HepG2 (cell line): Measurements from ENCODE around the gene SDHAF1. TPM values are rescaled to one million over a fixed set of nuclear protein-coding genes. Genes with fewer than 3 reads are reported as not detected.

Source experiments
- HNF4G ChIP-seq, 2 experiments: sonication (generic) in 1 of 2; formaldehyde crosslinking in 1 of 2; IDR thresholded peaks; 2 replicates each; pipeline versions ENCODE4 v1.4.0 to v1.6.1; 2011 to 2020; ENCODE audit warnings: borderline replicate concordance in 2 of 2, low read depth in 2 of 2, mild to moderate bottlenecking in 2 of 2, low read length in 1 of 2, missing genetic modification reagents in 1 of 2, moderate library complexity in 1 of 2
- ISL2 ChIP-seq: sonication (generic); formaldehyde crosslinking; IDR thresholded peaks from 2 replicates; pipeline ENCODE4 v1.5.0; 2020; ENCODE audit warnings: missing genetic modification reagents
- PAWR ChIP-seq: sonication (generic); formaldehyde crosslinking; IDR thresholded peaks from 2 replicates; pipeline ENCODE4 v1.4.0; 2020; ENCODE audit warnings: missing genetic modification reagents, mild to moderate bottlenecking, borderline replicate concordance
- POLR2A ChIP-seq, 2 experiments: IDR thresholded peaks; 2 replicates each; pipeline ENCODE4 v1.6.1; 2011; ENCODE audit warnings: low read depth in 2 of 2, low read length in 2 of 2, mild to moderate bottlenecking in 1 of 2, moderate library complexity in 1 of 2; ENCODE audit not compliant: insufficient read depth in 1 of 2
- POLR2AphosphoS2 ChIP-seq: IDR thresholded peaks from 2 replicates; pipeline ENCODE4 v1.6.1; 2011; ENCODE audit warnings: low read depth, low read length, improper control_type of control experiment
- SCMH1 ChIP-seq: sonication (generic); formaldehyde crosslinking; IDR thresholded peaks from 2 replicates; pipeline ENCODE4 v1.9.0; 2021; ENCODE audit warnings: missing genetic modification reagents, mild to moderate bottlenecking, borderline replicate concordance
- SMAD1 ChIP-seq: sonication (generic); formaldehyde crosslinking; IDR thresholded peaks from 2 replicates; pipeline ENCODE4 v1.4.0; 2020; ENCODE audit warnings: missing genetic modification reagents, low read depth, mild to moderate bottlenecking, borderline replicate concordance
- TBX2 ChIP-seq: sonication (generic); formaldehyde crosslinking; IDR thresholded peaks from 2 replicates; pipeline ENCODE4 v1.5.0; 2020; ENCODE audit warnings: missing genetic modification reagents, mild to moderate bottlenecking, borderline replicate concordance
- ZNF205 ChIP-seq: IDR thresholded peaks from 2 replicates; pipeline ENCODE4 v1.6.1; 2018; ENCODE audit warnings: missing biosample characterization, missing genetic modification reagents
- ZNF296 ChIP-seq: sonication (generic); formaldehyde crosslinking; conservative IDR thresholded peaks from 2 replicates; pipeline ENCODE4 v1.5.0; 2020; ENCODE audit warnings: mild to moderate bottlenecking, missing genetic modification reagents
- ZNF362 ChIP-seq: sonication (generic); formaldehyde crosslinking; IDR thresholded peaks from 2 replicates; pipeline ENCODE4 v1.4.0; 2020; ENCODE audit warnings: missing genetic modification reagents, mild to moderate bottlenecking, borderline replicate concordance
- ZNF512 ChIP-seq: sonication (generic); formaldehyde crosslinking; IDR thresholded peaks from 2 replicates; pipeline ENCODE4 v1.4.0; 2020; ENCODE audit warnings: mild to moderate bottlenecking, missing genetic modification reagents
- ZNF704 ChIP-seq: sonication (generic); formaldehyde crosslinking; IDR thresholded peaks from 2 replicates; pipeline ENCODE4 v1.8.1; 2023; ENCODE audit warnings: mild to moderate bottlenecking, inconsistent platforms, moderate library complexity, missing genetic modification reagents, borderline replicate concordance
- ZNF775 ChIP-seq: sonication (generic); formaldehyde crosslinking; IDR thresholded peaks from 2 replicates; pipeline ENCODE4 v1.4.0; 2020; ENCODE audit warnings: missing genetic modification reagents, mild to moderate bottlenecking, moderate library complexity, borderline replicate concordance
- ZNF839 ChIP-seq: sonication (generic); formaldehyde crosslinking; IDR thresholded peaks from 2 replicates; pipeline ENCODE4 v1.4.0; 2020; ENCODE audit warnings: missing genetic modification reagents, mild to moderate bottlenecking, borderline replicate concordance
- ZNF891 ChIP-seq: sonication (generic); formaldehyde crosslinking; IDR thresholded peaks from 2 replicates; pipeline ENCODE4 v1.5.0; 2020; ENCODE audit warnings: mild to moderate bottlenecking, missing genetic modification reagents
- ZZZ3 ChIP-seq: sonication (generic); formaldehyde crosslinking; IDR thresholded peaks from 2 replicates; pipeline ENCODE4 v1.4.0; 2020; ENCODE audit warnings: missing genetic modification reagents, mild to moderate bottlenecking, borderline replicate concordance
- polyA plus RNA-seq, 8 experiments: library from polyadenylated mRNA; depleted of rRNA in 3 of 8; stranded (reverse) in 7 of 8; unstranded in 1 of 8; fragments of >200 nt; fragmentation: Illumina TruSeq in 4 of 8; extraction: Trizol in 4 of 8; gene quantifications; 2 replicates each; pipeline versions ENCODE4 v1.2.1 to v1.2.3, GENCODE V29; 2011 to 2016; ENCODE audit warnings: low read depth in 4 of 8, missing spikeins in 1 of 8, mixed read lengths in 1 of 8; ENCODE audit not compliant: insufficient read depth in 1 of 8
- total RNA-seq, 5 experiments: library from RNA; depleted of rRNA; stranded (reverse); fragments of >200 nt; fragmentation: Illumina TruSeq; extraction: Trizol; gene quantifications; 2 replicates each; pipeline ENCODE4 v1.2.3, GENCODE V29; 2016; ENCODE audit warnings: low read depth in 1 of 5
- TF ChIP-seq, protein P1 (sequence below): sonication (generic); formaldehyde crosslinking; IDR thresholded peaks from 2 replicates; pipeline ENCODE4 v1.9.0; 2021; ENCODE audit warnings: missing genetic modification reagents, borderline replicate concordance
- TF ChIP-seq, protein P2 (sequence below): IDR thresholded peaks from 2 replicates; pipeline ENCODE4 v1.6.1; 2016

The SDHAF1 gene
- total and polyA plus RNA-seq, 2 of the 13 experiments (the other 11 are each of a cell fraction or from before 2014, with no cell fraction given), result 17.8 to 22.8 TPM

GRCh38 chr19:36008336-36008978 is 13.5 kb downstream of the SDHAF1 start, which contains the start of gene SYNE4 (continued):
- TF ChIP-seq, protein P1, sequence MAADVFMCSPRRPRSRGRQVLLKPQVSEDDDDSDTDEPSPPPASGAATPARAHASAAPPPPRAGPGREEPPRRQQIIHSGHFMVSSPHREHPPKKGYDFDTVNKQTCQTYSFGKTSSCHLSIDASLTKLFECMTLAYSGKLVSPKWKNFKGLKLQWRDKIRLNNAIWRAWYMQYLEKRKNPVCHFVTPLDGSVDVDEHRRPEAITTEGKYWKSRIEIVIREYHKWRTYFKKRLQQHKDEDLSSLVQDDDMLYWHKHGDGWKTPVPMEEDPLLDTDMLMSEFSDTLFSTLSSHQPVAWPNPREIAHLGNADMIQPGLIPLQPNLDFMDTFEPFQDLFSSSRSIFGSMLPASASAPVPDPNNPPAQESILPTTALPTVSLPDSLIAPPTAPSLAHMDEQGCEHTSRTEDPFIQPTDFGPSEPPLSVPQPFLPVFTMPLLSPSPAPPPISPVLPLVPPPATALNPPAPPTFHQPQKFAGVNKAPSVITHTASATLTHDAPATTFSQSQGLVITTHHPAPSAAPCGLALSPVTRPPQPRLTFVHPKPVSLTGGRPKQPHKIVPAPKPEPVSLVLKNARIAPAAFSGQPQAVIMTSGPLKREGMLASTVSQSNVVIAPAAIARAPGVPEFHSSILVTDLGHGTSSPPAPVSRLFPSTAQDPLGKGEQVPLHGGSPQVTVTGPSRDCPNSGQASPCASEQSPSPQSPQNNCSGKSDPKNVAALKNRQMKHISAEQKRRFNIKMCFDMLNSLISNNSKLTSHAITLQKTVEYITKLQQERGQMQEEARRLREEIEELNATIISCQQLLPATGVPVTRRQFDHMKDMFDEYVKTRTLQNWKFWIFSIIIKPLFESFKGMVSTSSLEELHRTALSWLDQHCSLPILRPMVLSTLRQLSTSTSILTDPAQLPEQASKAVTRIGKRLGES (CRISPR knock-in tag), result no peak
- TF ChIP-seq HNF4G (IDR thresholded peaks at IDR 0.05; ENCODE audit: borderline replicate concordance, low read depth, low read length) (no peak), HNF4G (CRISPR knock-in tag; IDR thresholded peaks at IDR 0.05; ENCODE audit: borderline replicate concordance, low read depth) (peak; percentile 24; the same call in 1 of the 2 replicates), ZNF362 (no peak), ZNF839 (peak; percentile 85; the same call in 1 of the 2 replicates), ZNF704 (CRISPR knock-in tag) (0 out of 2 replicates have a peak, but pooled peaks have one; percentile 75), ISL2 (CRISPR knock-in tag) (no peak), SMAD1 (CRISPR knock-in tag) (0 out of 2 replicates have a peak, but pooled peaks have one; percentile 50), PAWR (no peak), ZNF775 (no peak), ZNF891 (peak; percentile 64; the same call in 1 of the 2 replicates), ZNF512 (CRISPR knock-in tag) (no peak), ZNF205 (CRISPR knock-in tag) (no peak), TBX2 (CRISPR knock-in tag) (peak; percentile 71), ZNF296 (no peak), POLR2A (IDR thresholded peaks at IDR 0.05; ENCODE audit: insufficient read depth in 1 of 2, low read depth in 2 of 2, low read length in 2 of 2) (peak; percentile 80 to 94), ZZZ3 (CRISPR knock-in tag) (no peak), POLR2AphosphoS2 (no peak), SCMH1 (CRISPR knock-in tag) (no peak)
- TF ChIP-seq, protein P2, sequence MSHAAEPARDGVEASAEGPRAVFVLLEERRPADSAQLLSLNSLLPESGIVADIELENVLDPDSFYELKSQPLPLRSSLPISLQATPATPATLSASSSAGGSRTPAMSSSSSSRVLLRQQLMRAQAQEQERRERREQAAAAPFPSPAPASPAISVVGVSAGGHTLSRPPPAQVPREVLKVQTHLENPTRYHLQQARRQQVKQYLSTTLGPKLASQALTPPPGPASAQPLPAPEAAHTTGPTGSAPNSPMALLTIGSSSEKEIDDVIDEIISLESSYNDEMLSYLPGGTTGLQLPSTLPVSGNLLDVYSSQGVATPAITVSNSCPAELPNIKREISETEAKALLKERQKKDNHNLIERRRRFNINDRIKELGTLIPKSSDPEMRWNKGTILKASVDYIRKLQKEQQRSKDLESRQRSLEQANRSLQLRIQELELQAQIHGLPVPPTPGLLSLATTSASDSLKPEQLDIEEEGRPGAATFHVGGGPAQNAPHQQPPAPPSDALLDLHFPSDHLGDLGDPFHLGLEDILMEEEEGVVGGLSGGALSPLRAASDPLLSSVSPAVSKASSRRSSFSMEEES (CRISPR knock-in tag), result no peak
